HS-27A (cell line): ENCODE data around the gene PIM2.
A peak's percentile ranks its signal among the peaks of the same experiment; 100 is the strongest.

Experiments used
- DNase-seq: peaks from one replicate; pipeline ENCODE4 v3.0.0-alpha.2; 2012; ENCODE audit warnings: low read depth, missing footprints

PIM2 gene

DNA sequence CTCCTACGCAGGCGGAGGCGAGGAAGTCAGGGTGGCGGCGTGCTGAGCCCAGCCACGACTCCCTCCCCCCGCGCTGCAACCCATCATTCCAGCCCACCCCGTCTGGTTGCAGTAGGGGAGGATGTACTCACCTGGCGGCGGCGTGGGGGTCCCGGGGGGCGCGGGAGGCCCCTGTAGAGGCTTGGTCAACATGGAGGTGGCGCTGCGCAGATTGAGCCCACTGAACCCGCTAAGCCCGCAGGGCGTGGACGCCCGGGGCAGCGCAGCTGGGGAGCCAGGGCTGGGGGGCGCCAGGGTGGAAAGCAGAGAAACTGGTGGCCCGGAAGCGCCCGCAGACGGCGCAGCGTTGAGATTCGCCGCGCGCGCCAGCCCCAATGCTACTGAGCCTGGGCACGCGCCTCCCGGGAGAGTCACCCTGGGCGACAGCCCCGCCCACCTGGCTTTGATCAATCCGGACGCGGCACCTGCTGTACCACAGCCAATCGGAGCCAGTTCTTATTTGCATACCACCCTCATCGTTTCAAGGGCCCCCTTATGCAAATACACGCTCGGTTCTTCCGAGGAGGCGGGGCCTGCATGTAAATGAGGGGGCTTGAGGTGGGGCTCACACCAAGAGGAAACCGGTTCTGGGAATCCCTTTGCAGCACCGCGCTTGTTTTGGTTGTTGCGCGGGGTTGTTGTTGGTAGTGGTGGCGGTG, at the start of gene PIM2:
TSS of gene PIM2 (minus strand) at position 382 of the 698 bp plus-strand sequence. CDS start at position 192, 190 bp downstream.
- DNase-seq = peak; percentile 51

DNA sequence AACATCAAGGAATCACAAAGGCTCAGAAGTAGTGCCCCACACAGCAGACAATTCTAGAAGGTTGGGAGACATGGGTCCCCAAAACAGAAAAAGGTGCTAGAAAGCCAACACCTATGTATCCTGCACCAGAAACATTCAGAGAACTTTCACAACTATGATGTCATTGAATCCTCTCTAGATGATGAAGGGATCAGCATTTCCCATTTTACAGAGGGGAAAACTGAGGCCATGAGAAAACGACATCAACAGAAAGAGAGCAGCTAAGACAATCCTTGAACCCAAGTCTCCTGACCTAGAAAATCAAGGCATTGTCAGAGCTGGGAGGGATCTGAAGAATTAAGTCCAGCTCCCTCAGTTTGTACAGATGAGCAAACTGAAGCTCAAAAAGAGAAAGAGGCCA, 49.6 kb upstream of the PIM2 start:
- DNase-seq = no peak

DNA sequence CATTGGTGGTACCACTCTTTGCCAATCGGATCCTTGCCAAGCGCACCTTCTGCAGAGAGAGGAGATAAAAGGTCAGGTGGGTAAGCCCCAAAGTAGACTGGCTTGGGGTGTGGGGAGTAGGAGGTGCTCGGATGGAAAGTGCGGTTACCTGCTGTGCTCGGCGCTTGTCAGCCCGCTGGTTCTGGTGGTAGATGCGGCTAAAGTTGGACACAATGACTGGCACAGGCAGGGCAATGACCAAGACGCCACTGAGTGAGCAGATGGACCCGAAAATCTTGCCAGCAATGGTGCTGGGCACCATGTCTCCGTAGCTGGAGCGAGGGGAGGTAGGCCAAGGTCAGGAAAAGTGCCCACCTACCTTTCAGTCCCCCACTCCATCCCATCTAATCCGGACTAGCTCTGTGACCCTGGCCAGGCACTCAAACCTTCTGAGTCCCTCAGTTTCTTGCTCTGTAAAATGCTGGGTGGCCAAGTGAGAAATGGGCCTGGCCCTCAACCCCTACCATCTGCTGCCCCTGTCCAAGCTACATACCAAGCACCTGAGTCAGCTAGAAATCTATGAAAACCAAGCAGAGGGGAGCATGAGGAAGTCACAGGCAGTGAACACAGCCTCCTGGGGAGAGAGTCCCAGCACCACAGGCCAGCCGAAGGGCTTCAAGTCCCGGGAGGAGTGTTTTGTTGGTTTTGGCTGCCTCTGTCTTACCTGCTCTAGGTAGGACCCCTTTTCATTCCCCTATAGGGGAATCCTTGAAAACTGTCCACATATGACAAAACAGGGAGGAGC, 48.2 kb upstream of the PIM2 start:
- DNase-seq = no peak

DNA sequence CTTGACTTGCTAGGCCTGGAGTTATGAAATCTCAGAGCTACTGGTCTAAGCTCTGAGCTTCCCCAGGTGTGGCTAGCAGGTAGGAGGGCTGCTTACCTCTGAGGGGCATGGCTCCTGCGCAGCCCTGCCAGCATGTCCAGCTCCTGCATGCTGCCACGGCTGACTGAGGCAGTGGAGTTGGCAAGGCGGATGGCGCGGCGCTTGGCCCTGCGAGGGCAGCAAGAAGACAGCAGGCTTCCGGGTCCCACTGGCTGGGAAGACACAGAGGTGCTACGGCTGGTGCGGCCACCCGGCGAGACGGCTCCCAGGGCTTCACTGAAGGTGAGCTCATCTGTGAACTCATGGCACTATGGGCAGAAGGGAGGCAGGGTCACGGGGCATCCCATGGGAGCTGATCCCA, 47.1 kb upstream of the PIM2 start:
- DNase-seq = no peak

DNA sequence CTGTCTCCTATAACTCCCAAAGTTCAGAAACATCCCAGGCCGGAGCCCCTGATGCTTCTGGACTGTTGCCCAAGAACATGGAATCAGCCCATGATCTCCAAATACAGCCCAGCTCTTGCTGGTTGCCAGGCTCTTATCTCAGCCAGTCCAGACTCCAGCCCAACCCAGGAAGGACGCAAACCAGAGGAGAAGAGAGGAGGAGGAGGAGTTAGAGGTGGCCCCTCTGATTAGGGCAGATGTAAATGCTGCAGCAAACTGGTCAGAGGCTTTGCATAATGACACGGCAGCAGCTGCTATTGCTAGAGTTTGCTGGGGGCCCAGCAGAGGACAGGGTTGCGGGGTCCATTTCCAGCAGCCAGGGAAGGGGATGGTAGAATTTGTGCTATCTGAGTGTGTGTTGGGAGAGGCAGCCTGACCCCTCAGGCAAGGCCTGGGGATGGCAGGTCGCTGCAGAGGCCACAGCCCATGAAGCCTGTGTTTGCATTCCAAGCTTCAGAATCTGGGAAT, 42.8 kb upstream of the PIM2 start:
- no peak for DNase-seq

DNA sequence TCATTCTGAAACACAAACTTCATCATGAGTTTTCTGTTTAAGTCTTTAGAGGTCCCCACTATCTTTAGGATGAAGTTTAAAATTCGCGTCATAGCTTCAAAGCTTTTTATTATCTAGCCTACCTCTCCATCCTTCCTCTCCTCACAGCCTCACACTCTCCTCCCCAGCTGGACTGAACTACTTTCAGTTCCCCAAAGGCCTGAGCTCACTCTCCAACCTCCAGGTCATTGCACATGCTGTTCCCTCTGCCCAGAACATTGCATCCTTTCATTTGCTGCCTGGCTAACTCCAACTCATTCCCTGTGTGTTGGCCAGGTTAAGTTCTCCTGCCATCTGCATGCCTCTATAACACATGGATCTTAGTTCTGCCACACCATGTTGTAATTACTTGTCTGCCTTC, 41.5 kb upstream of the PIM2 start:
- no peak for DNase-seq

DNA sequence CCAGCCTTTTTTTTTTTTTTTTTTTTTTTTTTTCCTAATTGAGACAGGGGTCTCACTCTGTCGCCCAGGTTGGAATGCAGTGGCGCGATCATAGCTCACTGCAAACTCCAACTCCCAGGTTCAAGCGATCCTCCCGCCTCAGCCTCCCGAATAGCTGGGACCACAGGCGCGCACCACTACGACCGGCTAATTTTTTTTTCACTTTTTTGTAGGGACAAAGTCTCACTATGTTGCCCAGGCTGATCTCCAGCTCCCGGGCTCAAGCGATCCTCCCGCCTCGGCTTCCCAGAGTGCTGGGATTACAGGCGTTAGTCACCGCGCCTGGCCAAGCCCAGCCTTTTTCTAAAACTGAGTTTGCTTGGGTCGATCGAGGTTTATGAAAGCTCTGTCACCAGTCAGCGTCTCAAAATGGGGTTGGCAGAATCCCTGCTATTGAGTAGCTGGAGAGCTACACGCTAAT, 39.8 kb upstream of the PIM2 start:
- no peak for DNase-seq

DNA sequence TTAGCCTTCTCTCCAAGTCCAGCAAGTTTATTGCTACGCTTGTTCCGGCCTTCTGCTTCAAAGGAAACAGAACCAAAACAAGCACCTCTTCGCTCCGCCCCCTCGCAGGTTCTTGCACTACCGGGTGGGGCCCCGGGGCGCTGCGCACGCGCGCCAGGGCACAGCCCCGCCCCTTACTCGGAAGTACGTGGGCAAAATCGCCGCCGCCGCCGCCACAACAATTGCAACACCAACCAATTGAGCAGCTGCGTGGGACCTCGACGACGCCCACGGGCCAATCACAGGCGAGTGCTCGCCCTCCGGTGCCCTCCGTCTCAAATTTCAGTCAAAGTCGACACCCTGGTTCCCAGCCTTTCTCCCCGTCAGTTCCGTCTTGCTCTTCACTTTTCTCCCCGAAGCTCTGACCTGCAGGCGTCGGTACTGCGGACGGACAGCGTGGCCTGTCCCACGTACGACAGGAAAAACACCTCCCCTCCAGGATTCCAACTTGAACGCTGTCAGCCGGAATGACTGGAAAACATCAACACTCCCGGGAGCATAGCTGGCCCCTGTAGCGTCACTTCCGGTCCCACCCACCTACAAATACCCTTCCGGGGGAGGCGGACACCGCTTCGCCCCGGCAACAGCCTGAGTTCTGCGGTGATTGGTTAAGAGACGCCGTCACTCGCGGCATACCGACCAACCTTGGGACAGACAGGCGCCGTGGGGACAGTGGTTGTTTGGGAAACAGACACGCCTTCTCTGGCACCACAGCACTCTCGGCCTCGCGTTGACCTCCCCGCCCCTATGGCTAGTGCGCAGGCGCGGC, 39.2 kb upstream of the PIM2 start:
- DNase-seq = peak; percentile 85

DNA sequence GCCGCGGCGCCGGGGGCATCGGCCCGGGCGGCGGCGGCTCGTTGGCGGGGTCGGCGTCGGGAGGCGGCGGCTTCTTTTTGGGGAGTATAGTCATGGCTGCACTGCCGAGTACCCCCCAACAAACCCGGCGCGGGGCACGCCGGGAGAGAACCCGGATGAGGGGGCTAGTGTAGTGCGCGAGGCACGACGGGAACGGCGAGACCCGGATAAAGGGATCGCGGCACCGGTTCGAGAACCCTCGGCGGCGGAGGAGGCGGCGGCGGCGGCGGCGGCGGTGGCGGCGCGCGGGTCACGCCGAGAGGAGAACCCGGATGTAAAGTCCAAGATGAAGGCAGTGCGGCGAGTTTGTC, 38.6 kb upstream of the PIM2 start, which contains the start of gene OTUD5:
TSS of gene OTUD5 (minus strand) at position 131 of the 350 bp plus-strand sequence. CDS start at position 94, 37 bp downstream.
- no peak for DNase-seq

DNA sequence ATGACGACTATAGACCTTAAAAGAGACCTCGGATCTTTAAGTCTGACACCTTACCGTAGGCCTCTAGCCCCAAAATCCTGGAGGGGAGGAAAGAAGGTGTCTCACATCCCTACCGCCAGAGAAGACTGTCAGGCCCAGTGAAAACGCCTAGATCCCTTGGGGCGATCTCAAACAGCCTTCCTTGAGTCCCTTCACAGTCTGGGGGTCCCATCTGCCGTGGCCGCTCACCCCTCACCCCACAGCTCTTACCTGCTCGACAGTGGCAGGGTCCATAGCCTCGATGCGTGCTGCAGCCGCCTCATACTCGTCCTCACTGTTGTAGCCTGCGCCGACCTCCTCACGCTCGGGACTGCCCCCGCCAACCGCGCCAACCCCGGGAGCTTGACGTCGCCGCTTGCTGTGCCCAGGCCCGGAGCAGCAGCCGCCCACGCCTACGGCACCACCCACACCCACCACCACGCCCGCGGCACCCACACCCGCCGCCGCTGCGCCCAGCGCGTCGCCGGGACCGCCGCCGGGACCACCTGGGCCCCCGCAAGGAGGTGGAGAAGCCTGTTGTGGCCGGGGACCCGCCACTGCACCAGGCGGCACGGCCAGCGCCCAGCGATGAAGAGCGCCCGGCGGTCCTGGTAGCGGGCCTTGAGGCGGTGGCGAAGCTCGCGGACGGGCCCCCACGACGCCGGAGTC, 38.0 kb upstream of the PIM2 start:
- no peak for DNase-seq

DNA sequence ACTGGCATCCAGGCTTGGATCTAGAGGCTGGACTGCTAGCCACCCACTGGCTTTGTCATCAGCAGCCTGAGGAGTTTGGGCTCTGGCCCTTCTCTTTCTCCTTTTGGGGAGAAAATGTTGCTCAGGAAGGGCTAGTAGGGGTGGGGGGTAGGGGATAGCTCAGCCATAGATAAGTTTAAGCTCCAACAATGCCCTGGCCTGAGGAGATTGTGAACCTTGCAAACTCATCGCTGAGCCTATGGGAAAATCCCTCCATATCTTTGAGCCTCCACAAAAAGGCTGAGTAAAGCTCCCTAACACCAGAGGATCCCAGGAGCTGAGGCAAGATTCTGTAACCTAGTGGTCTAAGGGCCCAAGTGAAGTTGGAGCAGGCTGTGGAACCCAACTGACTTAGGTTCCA, 29.8 kb upstream of the PIM2 start:
- DNase-seq = no peak

DNA sequence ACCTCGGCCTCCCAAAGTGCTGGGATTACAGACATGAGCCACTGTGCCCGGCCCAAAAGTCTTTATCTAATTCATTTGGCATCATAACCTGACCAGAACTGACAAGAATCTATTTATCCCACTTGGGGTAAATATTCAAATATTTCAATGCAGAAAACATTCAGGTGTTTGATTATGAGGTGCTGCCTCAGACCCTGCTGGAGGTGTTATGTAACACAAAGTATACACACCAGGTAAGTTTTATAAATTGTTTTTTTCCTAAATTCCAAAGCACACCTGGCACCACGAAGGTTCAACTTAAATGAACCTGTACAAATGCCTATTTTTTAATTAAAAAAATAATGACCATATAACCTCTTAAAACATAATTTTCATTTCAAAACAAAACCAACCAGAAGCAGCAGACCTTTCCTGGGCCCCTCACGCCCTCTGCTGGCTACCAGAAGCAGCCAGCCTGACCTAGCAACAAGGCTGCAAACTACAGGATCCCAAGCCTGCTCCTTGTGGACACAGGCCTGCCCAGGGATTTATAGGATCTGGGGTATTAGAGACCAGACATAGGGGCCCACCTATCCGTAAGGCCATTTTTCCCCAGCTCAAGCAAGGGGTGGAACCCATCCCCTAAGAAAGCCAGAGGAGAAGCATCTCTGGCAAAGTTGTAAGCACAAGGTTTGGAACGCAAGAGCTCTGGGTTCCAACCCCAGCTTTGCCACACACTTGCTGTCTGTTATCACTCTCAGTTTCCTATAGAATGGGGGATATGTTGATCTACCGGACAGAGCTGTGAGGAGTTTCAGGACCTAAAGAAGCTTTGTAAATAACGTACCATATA, 26.9 kb upstream of the PIM2 start:
- DNase-seq = no peak

DNA sequence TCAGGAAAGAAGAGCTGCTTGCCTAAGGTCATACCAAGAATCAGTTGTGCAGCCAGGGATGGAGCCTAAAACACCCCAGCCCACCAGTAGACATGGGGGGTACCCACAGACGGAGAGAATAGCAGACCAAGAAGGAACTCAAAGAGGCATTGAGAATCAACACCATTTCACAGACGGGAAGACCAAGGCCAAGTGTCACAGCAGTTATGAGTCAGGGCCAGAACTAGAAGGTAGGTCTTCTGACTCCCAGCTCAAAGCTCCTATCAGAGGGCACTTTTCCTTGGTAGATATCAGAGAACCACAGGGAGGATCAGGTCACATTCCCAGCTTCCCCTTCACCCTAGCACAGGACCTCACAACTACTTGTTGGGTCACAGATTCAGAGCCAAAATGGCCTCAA, 24.1 kb upstream of the PIM2 start:
- DNase-seq = no peak

DNA sequence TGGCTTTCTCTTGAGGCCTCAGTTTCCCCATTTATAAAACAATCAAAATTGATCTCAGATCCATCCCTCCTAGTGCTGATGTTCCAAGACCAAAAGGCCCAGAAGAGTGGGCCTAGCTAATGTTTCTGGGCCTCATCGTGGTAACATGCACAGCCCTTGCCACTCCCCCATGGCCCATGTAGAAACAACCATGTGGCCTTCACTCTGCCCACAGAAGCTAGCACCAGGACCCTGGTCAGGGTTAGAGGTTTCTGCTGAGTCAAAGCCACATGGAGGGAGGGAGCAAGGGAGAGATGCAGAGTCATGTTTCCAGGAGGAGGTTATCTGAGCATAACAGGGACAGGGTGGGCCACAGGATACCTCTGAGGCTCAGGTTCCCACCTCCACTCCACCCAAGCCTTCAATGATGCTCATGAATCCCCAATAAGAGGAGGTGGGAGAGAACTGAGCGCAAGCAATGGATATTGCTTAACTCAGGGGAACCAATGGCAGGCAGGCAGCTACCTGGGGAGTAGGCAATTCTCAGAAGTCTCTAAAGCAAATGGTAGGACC, 21.7 kb upstream of the PIM2 start:
- no peak for DNase-seq

DNA sequence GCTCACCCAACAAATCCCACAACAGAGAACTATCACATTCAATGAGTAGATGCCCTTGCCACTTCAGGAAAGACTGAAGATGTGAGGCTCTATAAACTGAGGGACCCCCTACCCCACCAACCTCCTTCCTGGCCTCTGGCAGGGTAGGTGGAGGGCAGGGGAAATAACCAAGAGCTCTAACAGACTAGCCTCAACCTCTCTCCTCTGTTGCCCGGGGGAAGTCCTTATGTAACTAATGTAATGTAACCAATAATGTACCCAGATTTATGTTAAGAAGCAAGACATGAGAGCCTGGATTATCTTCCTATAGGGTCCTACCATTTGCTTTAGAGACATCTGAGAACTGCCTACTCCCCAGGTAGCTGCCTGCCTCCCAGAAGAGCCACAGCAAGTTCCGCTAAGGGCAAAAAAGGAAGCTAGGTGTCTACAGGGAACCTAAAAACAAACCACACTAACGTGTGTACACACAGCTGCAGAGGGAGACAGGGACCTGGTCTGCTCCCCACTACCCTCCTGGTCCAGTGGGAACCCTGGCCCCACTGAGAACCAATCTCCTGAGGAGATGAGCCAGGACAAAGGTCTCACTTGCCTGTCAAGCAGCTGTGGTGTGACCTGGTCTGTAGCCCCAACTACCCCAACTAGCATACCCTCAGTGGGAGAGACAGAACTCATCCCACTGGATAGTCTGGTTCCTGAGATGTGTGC, 20.9 kb upstream of the PIM2 start:
- no peak for DNase-seq

DNA sequence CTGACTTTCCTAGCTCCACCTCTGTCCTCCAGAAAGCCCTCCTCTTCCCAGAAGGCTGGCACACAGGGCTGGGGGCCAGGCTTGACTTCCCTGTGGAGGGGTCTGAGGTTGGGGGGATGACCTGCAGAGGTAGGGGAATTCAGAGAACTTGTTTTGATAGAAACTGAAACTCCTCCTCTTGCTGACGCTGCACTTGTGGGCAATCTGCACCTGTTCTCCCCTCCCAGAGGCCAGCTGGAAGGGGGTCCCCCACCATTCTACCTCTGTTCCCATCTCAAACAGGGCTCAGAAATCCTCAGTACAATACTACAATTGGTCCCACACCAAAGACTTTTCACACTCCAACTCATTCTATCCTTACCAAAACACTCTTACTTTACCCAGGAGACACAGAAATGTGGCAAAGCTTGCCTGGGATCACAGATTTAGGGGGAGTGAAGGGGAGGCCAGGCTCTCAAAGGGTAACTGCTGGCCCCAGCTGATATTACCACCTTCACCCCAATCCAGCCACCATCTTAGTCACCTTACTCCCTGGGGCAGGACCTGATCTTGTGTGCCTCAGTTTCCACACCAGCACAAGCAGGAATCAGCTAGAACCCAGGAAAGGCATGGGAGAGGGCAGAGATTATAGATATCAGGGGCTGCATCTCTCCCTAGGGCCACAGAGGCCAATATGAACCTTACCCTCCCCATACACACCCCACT, 20.0 kb upstream of the PIM2 start:
- DNase-seq = no peak

DNA sequence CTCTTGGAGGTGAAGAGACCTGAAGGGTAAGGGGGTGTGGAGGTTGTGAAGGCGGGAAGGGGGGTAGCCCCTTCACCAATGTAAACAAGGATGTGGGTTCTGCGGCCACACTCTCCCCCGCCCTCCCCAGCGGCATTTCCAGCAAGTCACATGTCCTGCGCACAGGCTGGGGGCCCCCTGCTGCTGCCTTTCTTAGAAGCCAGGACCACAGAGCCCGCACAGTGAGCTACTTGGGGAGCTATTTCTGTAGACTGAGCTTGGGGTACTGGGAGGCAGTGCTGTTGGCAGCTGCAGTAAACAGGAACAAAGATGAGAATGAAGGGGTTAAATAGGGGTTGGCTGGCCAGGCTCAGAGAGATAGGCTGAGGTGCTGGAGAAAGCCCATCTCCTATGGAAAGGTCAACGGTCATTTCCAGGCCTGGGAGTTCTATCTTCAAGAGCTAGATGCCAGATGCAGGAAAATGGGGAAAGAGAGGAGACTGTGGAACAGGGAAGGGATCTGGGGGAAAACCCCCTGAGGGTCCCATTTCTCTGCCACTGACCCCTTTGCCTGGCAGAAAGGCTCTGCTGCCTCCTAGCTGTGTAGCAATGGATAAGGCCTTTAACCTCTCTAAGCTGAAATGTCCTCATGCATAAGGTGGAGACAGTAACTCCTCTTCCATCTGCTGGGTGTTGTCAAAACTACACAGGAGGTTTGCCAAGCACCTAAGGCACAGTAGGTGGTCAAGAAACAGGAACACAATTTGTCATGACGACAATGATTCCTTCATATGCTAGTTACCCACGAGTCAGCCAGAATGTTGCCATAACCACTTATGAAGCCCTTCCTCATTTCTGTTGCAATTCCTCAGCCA, 18.5 kb upstream of the PIM2 start:
- DNase-seq = no peak

DNA sequence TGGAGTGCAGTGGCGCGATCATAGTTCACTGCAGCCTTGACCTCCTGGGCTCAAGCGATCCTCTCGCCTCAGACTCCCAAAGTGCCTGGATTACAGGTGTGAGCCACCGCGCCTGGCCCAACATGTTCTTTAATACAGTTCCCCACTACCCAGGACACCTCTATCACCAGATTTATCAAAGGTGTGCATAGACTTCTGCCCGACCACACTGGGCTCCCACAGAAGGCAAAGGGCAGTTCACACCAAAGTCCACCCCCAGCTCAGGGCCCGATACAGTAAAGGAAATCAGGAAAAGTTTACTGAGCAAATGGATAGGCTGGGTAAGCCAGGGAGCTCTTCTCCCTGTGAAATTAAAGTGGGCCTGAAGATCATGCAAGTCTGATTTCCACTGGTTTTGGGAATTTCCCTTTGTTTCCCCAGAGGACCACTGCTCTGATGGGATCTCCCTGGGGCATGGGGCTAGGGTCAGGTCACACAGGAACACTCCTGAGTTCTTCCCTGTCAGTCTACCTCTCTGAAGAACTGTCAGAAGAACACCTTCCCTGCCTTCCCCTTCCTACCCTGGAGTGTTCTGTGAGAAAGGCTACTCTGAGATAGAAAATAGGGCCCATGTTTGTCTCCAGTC, 17.7 kb upstream of the PIM2 start:
- no peak for DNase-seq
